Kidney (tissue), 14 donors: ENCODE measurements around the gene UBE4B. TPM values are rescaled to one million over a fixed set of nuclear protein-coding genes. Genes with fewer than 3 reads are reported as not detected.
A peak's percentile ranks its signal among the peaks of the same experiment; 100 is the strongest.

Experiments used
- DNase-seq, 5 donors: peaks; one replicate each; pipeline ENCODE4 v3.0.0-alpha.2; 2013 to 2020
- FAIRE-seq: peaks from 2 replicates; lab custom pipeline; 2012; peaks lifted over from hg19 to GRCh38; lab: Jason Lieb, UNC
- H3K27ac ChIP-seq, 2 donors: one replicate each; pipeline ENCODE4 v1.7.0; 2013; ENCODE audit warnings: low read depth in 2 of 2, low read length in 2 of 2, inconsistent platforms in 1 of 2
- H3K27me3 ChIP-seq: one replicate; pipeline ENCODE4 v1.7.1; 2013; ENCODE audit warnings: low read length, inconsistent platforms; ENCODE audit not compliant: control insufficient read depth, insufficient read depth
- H3K36me3 ChIP-seq, 3 donors: one replicate each; pipeline versions ENCODE4 v1.7.0 to v1.7.1; 2013; ENCODE audit warnings: low read length in 3 of 3, control low read depth in 1 of 3, inconsistent platforms in 1 of 3; ENCODE audit not compliant: insufficient read depth in 3 of 3, control insufficient read depth in 2 of 3
- H3K4me1 ChIP-seq, 3 donors: one replicate each; pipeline versions ENCODE4 v1.7.0 to v1.7.1; 2013; ENCODE audit warnings: low read length in 3 of 3, inconsistent platforms in 1 of 3, low read depth in 1 of 3; ENCODE audit not compliant: control insufficient read depth in 2 of 3, insufficient read depth in 2 of 3
- H3K4me3 ChIP-seq, 3 donors: one replicate each; pipeline versions ENCODE4 v1.7.0 to v1.8.1; 2013; ENCODE audit warnings: low read length in 3 of 3, control low read depth in 1 of 3, inconsistent platforms in 1 of 3
- H3K9ac ChIP-seq, 3 donors: one replicate each; pipeline versions ENCODE4 v1.7.0 to v1.7.1; 2013; ENCODE audit warnings: low read length in 3 of 3, control low read depth in 1 of 3, inconsistent platforms in 1 of 3
- H3K9me3 ChIP-seq, 3 donors: one replicate each; pipeline versions ENCODE4 v1.7.0 to v1.7.1; 2013; ENCODE audit warnings: low read length in 3 of 3, control low read depth in 1 of 3, inconsistent platforms in 1 of 3; ENCODE audit not compliant: control insufficient read depth in 2 of 3, insufficient read depth in 1 of 3
- CTCF ChIP-seq: IDR thresholded peaks from 3 replicates; pipeline ENCODE4 v1.5.1; 2012; ENCODE audit warnings: mild to moderate bottlenecking, moderate library complexity, borderline replicate concordance; ENCODE audit not compliant: insufficient read depth; ENCODE audit errors: extremely low read depth
- intact Hi-C: fragments of 100-400 bp; cut with DNase I; formaldehyde crosslinking; loops from one replicate; pipeline ENCODE4 v1.11.1; 2022
- polyA plus RNA-seq: library from polyadenylated mRNA; stranded (reverse); fragments of 350-450 nt; fragmentation: Illumina TruSeq; extraction: RNeasy Lipid Tissue Mini Kit (QIAGEN cat#74804); gene quantifications from one replicate; pipeline ENCODE4 v1.2.3, GENCODE V29; 2014; ENCODE audit warnings: low read depth, low replicate concordance; ENCODE audit not compliant: insufficient read depth
- total RNA-seq: library from RNA; stranded (reverse); fragmentation: NEBNext Ultra II Directional; extraction: Animal tissue kit (Norgen Biotek cat#: 25700); gene quantifications from one replicate; pipeline ENCODE4 v1.2.1, GENCODE V29; 2021
- donor health status: control.
- donor health status: control.
- donor health status: control.
- donor health status: control.
- donor health status: control.
- donor health status: DM: yes; HTN: yes; CAD: no.
- donor health status: Normal renal cell carcinoma (clear cell type).

UBE4B gene
- total and polyA plus RNA-seq, 2 donors from 2014 or later = 13.3 to 33.5 TPM

GRCh38 chr1:10146391-10146790, 113.6 kb downstream of the UBE4B start:
- Histone ChIP-seq H3K9ac (no peak overlapping the region), H3K27ac (no peak overlapping the region), H3K36me3 (peaks cover 3 to 7% (median 6%) of the 10 kb centered on the region in 3 donors), H3K4me1 (no peaks in the 10 kb centered on the region), H3K4me3 (no peak overlapping the region), H3K9me3 (no peaks in the 10 kb centered on the region), H3K27me3 (no peaks in the 10 kb centered on the region)
- intact Hi-C loops = no loop called here
- DNase-seq (no peak), FAIRE-seq (no peak)
- no peak for TF ChIP-seq CTCF

- no peak for TF ChIP-seq CTCF
- Histone ChIP-seq H3K9me3 (no peaks in the 10 kb centered on the region), H3K36me3 (peaks cover 3 to 9% (median 6%) of the 10 kb centered on the region in 3 donors), H3K9ac (no peak overlapping the region), H3K27ac (no peak overlapping the region), H3K27me3 (no peaks in the 10 kb centered on the region), H3K4me1 (no peaks in the 10 kb centered on the region), H3K4me3 (no peak overlapping the region)
- DNase-seq (no peak), FAIRE-seq (no peak)
- intact Hi-C loops = no loop called here
Measured at GRCh38 chr1:10149231-10149630, 116.5 kb downstream of the UBE4B start.

GRCh38 chr1:10152709-10153284, 120.0 kb downstream of the UBE4B start:
- Histone ChIP-seq H3K9ac (no peak overlapping the region), H3K4me3 (no peak overlapping the region), H3K9me3 (no peaks in the 10 kb centered on the region), H3K4me1 (no peaks in the 10 kb centered on the region), H3K27ac (no peak overlapping the region), H3K36me3 (peaks cover 3 to 6% (median 5%) of the 10 kb centered on the region in 3 donors), H3K27me3 (no peaks in the 10 kb centered on the region)
- intact Hi-C loops = no loop called here
- peak; percentile 36 for TF ChIP-seq CTCF
- DNase-seq (peak in 4 of 5 donors; percentile 26 to 40 (median 38)), FAIRE-seq (no peak)
